KMS-11 (cell line): ENCODE data around the gene TCP1.
"Not testable (repeated sequence)": the region's sequence is repeated elsewhere in the genome, so short reads cannot be mapped to it uniquely, and the experiment has no call there.

Source experiments
- H2AFZ ChIP-seq: fragments of 200-600 bp; sonication (generic); 2 replicates; pipeline ENCODE4 v1.6.1; 2016; ENCODE audit warnings: antibody characterized with exemption, mixed run types, low read depth
- H3K27ac ChIP-seq: fragments of 200-600 bp; sonication (generic); 2 replicates; pipeline ENCODE4 v1.6.1; 2016; ENCODE audit warnings: mild to moderate bottlenecking, mixed run types
- H3K27me3 ChIP-seq: fragments of 200-600 bp; sonication (generic); 2 replicates; pipeline ENCODE4 v1.6.1; 2017; ENCODE audit warnings: mild to moderate bottlenecking, low read depth, mixed run types, moderate library complexity; ENCODE audit not compliant: insufficient read depth
- H3K36me3 ChIP-seq: fragments of 200-600 bp; sonication (generic); 2 replicates; pipeline ENCODE4 v1.6.1; 2017; ENCODE audit warnings: mild to moderate bottlenecking, mixed run types; ENCODE audit not compliant: insufficient read depth
- H3K4me1 ChIP-seq: fragments of 200-600 bp; sonication (generic); 2 replicates; pipeline ENCODE4 v1.6.1; 2016; ENCODE audit warnings: mild to moderate bottlenecking, low read depth, mixed run types; ENCODE audit not compliant: poor library complexity, severe bottlenecking
- H3K4me2 ChIP-seq: fragments of 200-600 bp; sonication (generic); 2 replicates; pipeline ENCODE4 v1.7.0; 2016; ENCODE audit warnings: mild to moderate bottlenecking, mixed run types
- H3K4me3 ChIP-seq: fragments of 200-600 bp; sonication (generic); IDR thresholded peaks from 2 replicates; pipeline ENCODE4 v1.6.1; 2017; ENCODE audit warnings: low read depth, low read length, mixed read lengths; ENCODE audit not compliant: insufficient read depth
- H3K79me2 ChIP-seq: fragments of 200-600 bp; sonication (generic); 2 replicates; pipeline ENCODE4 v1.6.1; 2016; ENCODE audit warnings: low read depth, mixed run types; ENCODE audit not compliant: insufficient read depth
- H3K9ac ChIP-seq: fragments of 200-600 bp; sonication (generic); 2 replicates; pipeline ENCODE4 v1.6.1; 2016; ENCODE audit warnings: mild to moderate bottlenecking, mixed run types
- H4K20me1 ChIP-seq: fragments of 200-600 bp; sonication (generic); 2 replicates; pipeline ENCODE4 v1.6.1; 2016; ENCODE audit warnings: mild to moderate bottlenecking, mixed run types; ENCODE audit not compliant: insufficient read depth
- CTCF ChIP-seq: fragments of 200-600 bp; sonication (generic); conservative IDR thresholded peaks from 2 replicates; pipeline ENCODE4 v1.6.1; 2017; ENCODE audit warnings: low read depth, mild to moderate bottlenecking, antibody characterized with exemption, low read length, moderate library complexity, mixed read lengths

Gene TCP1

GRCh38 chr6:159746759-159747158, 42.6 kb downstream of the TCP1 start:
- H3K27ac ChIP-seq: no peak overlapping the region
- H3K36me3 ChIP-seq: peaks cover 21% of the 10 kb centered on the region
- no peaks in the 10 kb centered on the region for H3K4me1 ChIP-seq
- no peak overlapping the region for H3K9ac ChIP-seq
- H3K79me2 ChIP-seq: peaks cover 26% of the 10 kb centered on the region
- TF ChIP-seq CTCF: no peak
- no peaks in the 10 kb centered on the region for H3K27me3 ChIP-seq
- H3K4me2 ChIP-seq: no peak overlapping the region
- H4K20me1 ChIP-seq: peaks cover 6% of the 10 kb centered on the region; the same call in 1 of the 2 replicates
- H2AFZ ChIP-seq: no peak overlapping the region
- H3K4me3 ChIP-seq: no peak overlapping the region

DNA sequence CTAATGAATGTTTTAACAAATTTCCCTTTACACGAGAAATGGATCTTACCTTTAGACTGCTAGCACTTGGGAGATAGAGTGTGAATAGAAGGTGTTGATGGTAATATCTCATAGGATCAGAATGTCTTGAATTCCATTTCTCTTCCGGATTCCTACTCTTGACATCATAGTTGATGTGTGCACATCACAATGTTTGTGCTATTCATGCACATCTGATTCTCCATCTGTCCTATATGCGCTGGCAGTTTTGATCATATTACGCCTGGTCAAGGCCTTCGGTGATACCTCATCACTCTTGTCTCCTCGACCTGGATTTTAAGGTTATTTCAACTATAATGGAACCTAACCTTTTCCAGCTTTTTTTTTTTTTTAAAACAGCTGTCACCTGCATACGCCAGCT, 44.3 kb downstream of the TCP1 start:
- no peak for TF ChIP-seq CTCF
- Histone ChIP-seq H3K4me3 (no peak overlapping the region), H3K4me2 (no peak overlapping the region), H2AFZ (no peak overlapping the region), H3K4me1 (no peaks in the 10 kb centered on the region), H3K9ac (no peak overlapping the region), H3K36me3 (peaks cover 21% of the 10 kb centered on the region), H4K20me1 (peaks cover 6% of the 10 kb centered on the region; the same call in 1 of the 2 replicates), H3K27ac (no peak overlapping the region), H3K79me2 (peaks cover 33% of the 10 kb centered on the region), H3K27me3 (no peaks in the 10 kb centered on the region)

DNA sequence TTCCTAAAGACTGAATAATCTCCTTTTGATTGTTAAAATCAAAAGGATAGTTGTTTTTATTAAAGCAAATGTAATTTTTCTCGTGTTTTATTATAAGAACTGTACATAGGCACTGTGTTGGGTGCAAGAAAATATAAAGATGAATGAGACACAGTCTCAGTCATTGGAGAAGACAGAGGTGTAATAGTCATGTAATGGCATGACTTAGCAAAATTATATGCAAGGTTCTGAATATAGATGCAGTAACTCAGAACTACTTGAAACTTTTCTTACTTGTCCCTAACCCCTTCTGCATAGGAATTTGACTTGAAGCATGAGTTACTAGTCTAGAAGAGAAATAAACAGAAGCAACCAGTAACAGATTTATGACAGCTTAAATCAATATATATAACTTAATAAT, 47.2 kb downstream of the TCP1 start:
- peaks cover 17% of the 10 kb centered on the region for H3K36me3 ChIP-seq
- no peak for TF ChIP-seq CTCF

DNA sequence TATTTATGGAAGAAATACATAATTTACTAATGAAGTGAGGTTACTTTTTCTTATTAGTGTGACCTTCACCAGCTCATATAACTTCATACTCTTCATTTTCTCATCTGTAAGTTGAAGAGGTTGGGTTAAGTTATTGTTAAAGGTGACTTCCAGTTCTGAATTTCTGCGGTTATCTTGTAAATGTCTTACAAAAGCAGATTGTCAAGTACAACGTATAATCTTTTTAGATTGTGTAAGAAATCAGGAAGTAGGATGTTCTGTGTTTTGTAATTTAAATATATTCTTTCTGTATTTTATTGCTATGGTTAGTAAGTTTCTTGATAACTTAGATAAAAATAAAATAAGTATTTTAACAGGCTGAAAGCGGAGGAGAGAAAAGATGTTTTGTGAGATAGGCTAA, 50.1 kb downstream of the TCP1 start:
- Histone ChIP-seq H3K79me2 (peaks cover 74% of the 10 kb centered on the region), H4K20me1 (peaks cover 8% of the 10 kb centered on the region; the same call in 1 of the 2 replicates), H3K9ac (no peak overlapping the region), H3K4me3 (no peak overlapping the region), H3K36me3 (no peaks in the 10 kb centered on the region), H3K4me1 (peaks cover 7% of the 10 kb centered on the region), H2AFZ (no peak overlapping the region), H3K4me2 (no peak overlapping the region), H3K27me3 (no peaks in the 10 kb centered on the region), H3K27ac (no peak overlapping the region)
- TF ChIP-seq CTCF: no peak

More for the DNA sequence above, 47.2 kb downstream of the TCP1 start:
- no peak overlapping the region for H3K4me2 ChIP-seq
- peaks cover 55% of the 10 kb centered on the region for H3K79me2 ChIP-seq
- no peak overlapping the region for H3K4me3 ChIP-seq
- no peaks in the 10 kb centered on the region for H3K27me3 ChIP-seq
- no peak overlapping the region for H3K27ac ChIP-seq
- no peak overlapping the region for H3K9ac ChIP-seq
- no peaks in the 10 kb centered on the region for H3K4me1 ChIP-seq
- peaks cover 9% of the 10 kb centered on the region for H4K20me1 ChIP-seq
- H2AFZ ChIP-seq: no peak overlapping the region

DNA sequence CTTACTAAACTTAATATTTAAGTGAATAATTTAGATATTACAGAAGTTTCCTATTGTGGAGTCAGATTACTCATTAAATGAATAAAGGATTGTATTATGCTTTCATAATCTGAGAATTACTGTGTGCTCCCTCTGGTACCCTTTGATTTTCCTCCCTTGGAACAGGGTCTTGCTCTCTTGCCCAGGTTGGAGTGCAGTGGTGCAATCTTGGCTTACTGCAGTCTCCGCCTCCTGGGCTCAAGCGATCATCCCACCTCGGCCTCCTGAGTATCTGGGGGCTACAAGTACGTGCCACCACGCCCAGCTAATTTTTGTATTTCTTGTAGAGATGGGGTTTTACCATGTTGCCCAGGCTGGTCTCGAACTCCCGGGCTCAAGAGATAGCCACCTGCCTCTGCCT, 52.5 kb downstream of the TCP1 start:
- H3K36me3 ChIP-seq: no peaks in the 10 kb centered on the region
- no peak overlapping the region for H3K4me3 ChIP-seq
- H3K9ac ChIP-seq: no peak overlapping the region
- peaks cover 86% of the 10 kb centered on the region for H3K79me2 ChIP-seq
- H3K4me2 ChIP-seq: no peak overlapping the region
- H3K4me1 ChIP-seq: peaks cover 17% of the 10 kb centered on the region
- no peak for TF ChIP-seq CTCF
- peaks cover 19% of the 10 kb centered on the region for H4K20me1 ChIP-seq
- H2AFZ ChIP-seq: no peak overlapping the region
- no peak overlapping the region for H3K27ac ChIP-seq
- no peaks in the 10 kb centered on the region for H3K27me3 ChIP-seq

- H3K4me3 ChIP-seq, H2AFZ ChIP-seq, H3K27ac ChIP-seq, H3K4me2 ChIP-seq, H3K27me3 ChIP-seq, H3K36me3 ChIP-seq, H3K9ac ChIP-seq: not testable (repeated sequence)
- peaks cover 44% of the 10 kb centered on the region for H3K4me1 ChIP-seq
- H4K20me1 ChIP-seq: peaks cover 49% of the 10 kb centered on the region
- H3K79me2 ChIP-seq: peaks cover 99% of the 10 kb centered on the region
Observed at GRCh38 chr6:159733395-159733794, 56.0 kb downstream of the TCP1 start.

DNA sequence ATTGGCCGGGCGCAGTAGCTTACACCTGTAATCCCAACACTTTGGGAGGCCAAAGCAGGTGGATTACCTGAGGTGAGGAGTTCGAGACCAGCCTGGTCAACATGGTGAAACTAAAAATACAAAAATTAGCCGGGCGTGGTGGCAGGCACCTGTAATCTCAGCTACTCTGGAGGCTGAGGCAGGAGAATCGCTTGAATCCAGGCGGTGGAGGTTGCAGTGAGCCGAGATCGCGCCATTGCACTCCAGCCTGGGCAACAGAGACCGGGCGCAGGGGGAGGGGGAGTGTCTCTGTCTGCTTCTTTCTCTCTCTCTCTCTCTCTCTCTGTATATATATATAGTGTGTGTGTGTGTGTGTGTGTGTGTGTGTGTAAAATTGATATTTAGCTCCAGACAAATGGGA, 56.9 kb downstream of the TCP1 start:
- not testable (repeated sequence) for H3K4me3 ChIP-seq, H3K27me3 ChIP-seq, H3K36me3 ChIP-seq, H3K27ac ChIP-seq, H3K4me2 ChIP-seq, H2AFZ ChIP-seq, H3K9ac ChIP-seq
- H4K20me1 ChIP-seq: peaks cover 46% of the 10 kb centered on the region
- H3K4me1 ChIP-seq: peaks cover 44% of the 10 kb centered on the region
- peaks cover 99% of the 10 kb centered on the region for H3K79me2 ChIP-seq
